CD4-positive, alpha-beta T cell treated with Interleukin-6 for 4 hours (primary cell): ENCODE data around the gene HS3ST3B1.
A peak's percentile ranks its signal among the peaks of the same experiment; 100 is the strongest.

ENCODE experiments used
- DNase-seq: peaks from one replicate; pipeline ENCODE4 v3.0.0-alpha.2; 2020; ENCODE audit warnings: mixed read lengths

Gene HS3ST3B1

GRCh38 chr17:14359163-14360020 is 58.5 kb downstream of the HS3ST3B1 start:
- DNase-seq = peak; percentile 3

GRCh38 chr17:14360856-14361255 is 60.0 kb downstream of the HS3ST3B1 start:
- DNase-seq = no peak

GRCh38 chr17:14361470-14361869 is 60.6 kb downstream of the HS3ST3B1 start:
- no peak for DNase-seq

- no peak for DNase-seq
Observed at GRCh38 chr17:14361945-14362508, 61.1 kb downstream of the HS3ST3B1 start.

- no peak for DNase-seq
Observed at GRCh38 chr17:14366199-14366598, 65.3 kb downstream of the HS3ST3B1 start.

- DNase-seq = no peak
Observed at GRCh38 chr17:14372461-14372860, 71.6 kb downstream of the HS3ST3B1 start.

GRCh38 chr17:14372905-14373613 is 72.2 kb downstream of the HS3ST3B1 start:
- no peak for DNase-seq

- no peak for DNase-seq
Observed at GRCh38 chr17:14373614-14374259, 72.9 kb downstream of the HS3ST3B1 start.

GRCh38 chr17:14374268-14374667 is 73.4 kb downstream of the HS3ST3B1 start:
- no peak for DNase-seq

- DNase-seq = no peak
Observed at GRCh38 chr17:14376666-14377065, 75.8 kb downstream of the HS3ST3B1 start.

- no peak for DNase-seq
Observed at GRCh38 chr17:14381606-14382005, 80.7 kb downstream of the HS3ST3B1 start.

- no peak for DNase-seq
Observed at GRCh38 chr17:14387036-14387435, 86.2 kb downstream of the HS3ST3B1 start.

GRCh38 chr17:14389681-14390080 is 88.8 kb downstream of the HS3ST3B1 start:
- DNase-seq = no peak

- no peak for DNase-seq
Observed at GRCh38 chr17:14393723-14394122, 92.8 kb downstream of the HS3ST3B1 start.

GRCh38 chr17:14395255-14395654 is 94.4 kb downstream of the HS3ST3B1 start:
- DNase-seq = no peak

- no peak for DNase-seq
Observed at GRCh38 chr17:14396547-14396946, 95.7 kb downstream of the HS3ST3B1 start.

GRCh38 chr17:14398766-14399165 is 97.9 kb downstream of the HS3ST3B1 start:
- DNase-seq = no peak
